Measurements from ENCODE around the gene TMEM200C. TPM values are rescaled to one million over a fixed set of nuclear protein-coding genes. Genes with fewer than 3 reads are reported as not detected.

The TMEM200C gene
- total RNA-seq, 2 donors from 2014 or later: 2.7 to 3.9 TPM

- DNase-seq (ENCODE audit: low spot score): no peak
- intact Hi-C loops (cut with DNase I): no loop called here
Measured at GRCh38 chr18:5841518-5841917, 53.8 kb downstream of the TMEM200C start.

DNA sequence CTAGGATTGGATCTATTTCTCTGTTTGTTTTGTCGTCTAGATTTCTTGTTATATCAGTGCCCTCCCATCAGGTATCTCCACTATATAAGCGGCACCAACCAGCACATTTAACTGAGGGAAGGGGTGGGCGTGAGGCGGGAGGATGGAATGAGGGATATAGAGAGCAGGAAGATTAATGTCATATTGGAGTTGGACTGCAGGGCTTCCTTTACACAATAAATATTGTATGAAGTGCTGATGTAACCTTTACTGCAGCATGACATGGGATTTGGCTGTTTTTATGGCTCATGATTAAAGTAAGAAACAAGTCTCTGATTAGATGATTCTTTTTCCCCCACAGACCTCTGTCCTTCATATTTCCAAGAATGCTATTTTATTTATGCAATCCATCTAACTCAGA lies 54.8 kb downstream of the TMEM200C start:
- no peak for DNase-seq (ENCODE audit: low spot score)
- intact Hi-C loops (cut with DNase I): no loop called here

DNA sequence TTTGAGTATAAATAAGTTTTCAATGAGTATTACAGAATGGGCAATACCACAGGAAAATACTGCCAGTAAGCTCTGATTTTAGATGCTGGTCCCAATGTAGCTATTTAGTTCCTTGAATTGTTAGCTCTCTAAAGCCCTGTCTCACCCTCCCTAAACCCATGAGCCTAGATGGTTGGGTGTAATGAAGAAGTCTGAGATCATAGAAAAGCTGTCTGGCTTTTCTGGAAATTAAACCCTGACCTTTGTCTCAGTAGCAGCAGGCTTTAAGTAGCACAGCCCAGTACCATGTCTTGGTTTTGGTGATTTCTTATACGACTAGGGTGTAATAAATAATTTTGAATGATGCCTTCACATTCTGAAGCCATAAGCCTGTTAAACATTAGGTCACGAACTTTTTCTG lies 55.3 kb downstream of the TMEM200C start:
- intact Hi-C loops (cut with DNase I): no loop called here
- DNase-seq (ENCODE audit: low spot score): no peak

- no peak for DNase-seq (ENCODE audit: low spot score)
- intact Hi-C loops (cut with DNase I): no loop called here
Measured at GRCh38 chr18:5839102-5839501, 56.2 kb downstream of the TMEM200C start.

Small RNAs within 50 kb of the gene (microRNA-seq; reads per million reads assigned to microRNA genes)
- gene MIR3976 (ENCODE audit: borderline microRNAs expressed in 2 of 2): 0 reads per million in 2 donors

Data from posterior vena cava (tissue), 2 donors.